Jurkat, Clone E6-1 (cell line): ENCODE measurements around the gene MRS2.

Experiments used
- DNase-seq: peaks from one replicate; pipeline ENCODE4 v3.0.0-alpha.2; 2011; ENCODE audit warnings: low read depth, low spot score
- H3K4me3 ChIP-seq: 2 replicates; pipeline ENCODE4 v1.5.1; 2011; ENCODE audit warnings: mild to moderate bottlenecking, low read length, control low read depth, moderate library complexity

Gene MRS2

GRCh38 chr6:24455061-24455460, 52.3 kb downstream of the MRS2 start:
- no peak for DNase-seq
- no peak overlapping the region for H3K4me3 ChIP-seq

GRCh38 chr6:24458134-24458533, 55.4 kb downstream of the MRS2 start:
- DNase-seq, result no peak
- H3K4me3 ChIP-seq, result no peak overlapping the region

GRCh38 chr6:24458941-24459340, 56.2 kb downstream of the MRS2 start:
- no peak for DNase-seq
- H3K4me3 ChIP-seq, result no peak overlapping the region

DNA sequence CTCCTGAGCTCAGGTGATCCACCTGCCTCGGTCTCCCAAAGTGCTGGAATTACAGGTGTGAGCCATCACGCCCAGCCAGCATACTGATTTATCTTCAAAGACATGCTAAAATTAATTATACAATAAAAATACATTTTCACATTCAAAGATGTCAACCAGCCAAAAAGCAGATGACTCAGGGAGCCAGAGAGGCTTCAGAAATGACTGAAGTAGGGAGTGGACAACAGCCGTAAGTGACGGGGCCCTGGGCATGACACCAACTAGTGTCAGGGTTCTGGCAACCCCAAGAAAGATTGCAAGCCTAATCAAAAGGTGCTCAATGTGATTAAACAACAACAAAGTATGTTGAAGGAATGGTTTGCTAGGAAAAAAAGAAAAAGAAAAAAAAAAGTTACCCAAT, 58.2 kb downstream of the MRS2 start:
- no peak overlapping the region for H3K4me3 ChIP-seq
- DNase-seq, result no peak

GRCh38 chr6:24464253-24465038, 61.7 kb downstream of the MRS2 start:
- DNase-seq, result no peak
- H3K4me3 ChIP-seq, result no peak overlapping the region

DNA sequence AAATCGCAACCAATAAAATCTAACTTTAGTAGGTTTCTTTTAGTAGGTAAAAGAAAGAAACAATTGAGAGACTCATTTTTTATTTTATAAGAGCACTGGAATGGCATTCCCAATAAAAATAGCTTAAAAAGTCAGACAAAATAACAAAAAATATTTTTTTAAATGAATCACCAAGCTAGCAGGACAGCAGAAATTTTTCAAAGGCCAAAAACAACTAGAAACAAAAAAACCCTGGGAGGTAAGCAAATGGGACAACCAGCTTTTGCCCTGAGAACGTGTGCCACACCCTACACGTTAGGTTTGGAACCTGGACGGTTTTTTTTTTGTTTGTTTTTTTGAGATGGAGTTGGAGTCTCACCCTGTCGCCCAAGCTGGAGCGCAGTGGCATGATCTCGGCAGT, 67.1 kb downstream of the MRS2 start:
- no peak for DNase-seq
- H3K4me3 ChIP-seq, result no peak overlapping the region

DNA sequence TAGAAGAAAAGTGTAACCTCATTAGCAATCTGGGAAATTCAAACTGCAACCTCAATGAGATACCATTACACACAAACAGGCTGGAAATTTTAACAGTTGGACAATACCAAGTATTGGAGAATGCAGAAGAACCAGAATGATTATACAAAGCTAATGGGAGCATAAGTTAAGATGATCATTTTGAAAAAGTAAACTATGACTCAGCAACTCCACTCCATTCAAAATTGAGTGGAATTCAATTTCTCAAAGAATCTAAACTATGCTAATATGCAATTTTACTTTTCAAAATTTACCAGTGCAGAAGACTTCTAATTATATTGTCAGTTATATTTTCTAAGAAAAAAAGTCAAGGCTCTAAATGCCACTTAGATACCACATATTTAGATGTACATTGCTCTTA, 69.4 kb downstream of the MRS2 start:
- DNase-seq, result no peak

More for the DNA sequence above, 69.4 kb downstream of the MRS2 start:
- no peak overlapping the region for H3K4me3 ChIP-seq
